ENCODE results near the gene PRR35.

PRR35 gene

DNA sequence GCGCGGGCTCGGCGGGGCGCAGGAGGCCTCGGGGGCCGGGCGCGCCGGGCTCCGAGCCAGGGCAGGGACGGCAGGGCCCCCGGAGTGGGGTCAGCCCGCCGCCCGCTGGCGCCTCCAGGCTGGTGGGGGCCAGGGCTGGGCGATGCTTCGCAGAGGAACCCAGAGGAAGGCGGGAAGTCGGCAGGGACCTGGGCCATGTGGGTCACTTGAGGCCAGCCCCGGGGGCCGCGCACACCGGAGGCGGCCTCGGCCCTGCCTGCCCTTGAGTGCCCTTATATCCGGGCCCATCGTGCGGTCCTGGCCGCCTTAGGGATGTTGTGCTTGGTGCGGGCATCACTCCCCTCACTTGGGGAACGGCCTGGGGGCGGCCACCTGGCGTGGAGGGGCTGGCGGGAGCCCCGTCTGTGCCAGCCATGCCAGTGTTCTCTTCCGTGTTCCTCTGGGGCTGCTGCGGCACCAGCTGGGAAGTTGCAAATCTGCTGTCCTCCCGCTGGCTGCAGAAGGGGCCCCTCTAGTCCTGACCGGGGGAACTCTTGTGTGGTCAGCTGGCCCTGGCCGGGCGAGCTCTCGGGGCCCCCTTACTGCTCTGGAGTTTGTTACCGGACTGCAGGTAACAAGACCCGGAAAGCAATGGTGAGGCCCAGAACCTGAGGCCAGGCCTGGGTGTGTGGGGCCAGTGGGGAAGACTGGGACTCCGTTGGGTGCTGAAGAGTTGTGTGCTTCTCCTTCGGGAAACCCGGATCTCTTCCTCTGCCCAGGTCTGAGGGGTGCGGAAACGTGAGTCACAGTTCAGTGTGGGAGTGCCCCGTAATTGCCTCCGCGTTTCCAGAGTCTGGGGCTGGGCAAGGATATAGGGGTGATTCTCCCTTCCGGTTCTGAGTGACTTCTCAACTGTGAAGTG, 31.8 kb upstream of the PRR35 start:
- peak; percentile 69 to 82 (median 78) for DNase-seq

- DNase-seq, result no peak
Observed at GRCh38 chr16:529012-529575, 31.1 kb upstream of the PRR35 start.

- DNase-seq, result no peak
Observed at GRCh38 chr16:530111-530817, 29.9 kb upstream of the PRR35 start.

DNA sequence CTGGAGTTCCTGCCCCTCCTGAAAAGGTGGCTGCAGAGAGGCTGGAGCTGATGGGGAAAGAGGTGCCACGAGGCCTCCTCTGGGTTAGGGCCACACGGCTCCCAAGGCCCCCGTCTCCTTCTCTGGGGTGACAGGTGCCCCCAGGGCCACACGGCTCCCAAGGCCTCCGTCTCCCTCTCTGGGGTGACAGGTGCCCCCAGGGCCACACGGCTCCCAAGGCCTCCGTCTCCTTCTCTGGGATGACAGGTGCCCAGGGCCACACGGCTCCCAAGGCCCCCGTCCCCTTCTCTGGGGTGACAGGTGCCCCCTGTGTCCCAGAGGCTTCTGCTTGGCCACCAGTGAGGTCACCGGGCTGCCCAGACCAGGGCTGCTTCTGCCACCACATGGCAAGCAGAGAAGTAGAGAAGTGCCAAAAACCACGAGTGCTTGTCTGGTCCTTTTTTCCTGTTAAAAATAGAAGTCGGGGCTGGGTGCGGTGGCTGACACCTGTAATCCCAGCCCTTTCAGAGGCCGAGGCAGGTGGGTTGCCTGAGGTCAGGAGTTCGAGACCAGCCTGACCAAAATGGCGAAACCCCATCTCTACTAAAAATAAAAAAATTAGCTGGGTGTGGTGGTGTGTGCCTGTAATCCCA, 28.6 kb upstream of the PRR35 start:
- DNase-seq, result no peak

GRCh38 chr16:533391-534123, 26.6 kb upstream of the PRR35 start:
- DNase-seq, result no peak

GRCh38 chr16:534135-534534, 26.1 kb upstream of the PRR35 start:
- no peak for DNase-seq

- no peak for DNase-seq
Observed at GRCh38 chr16:534856-535445, 25.2 kb upstream of the PRR35 start.

GRCh38 chr16:535446-536405, 24.5 kb upstream of the PRR35 start:
- DNase-seq, result peak in 1 of 4 experiments; percentile 21

DNA sequence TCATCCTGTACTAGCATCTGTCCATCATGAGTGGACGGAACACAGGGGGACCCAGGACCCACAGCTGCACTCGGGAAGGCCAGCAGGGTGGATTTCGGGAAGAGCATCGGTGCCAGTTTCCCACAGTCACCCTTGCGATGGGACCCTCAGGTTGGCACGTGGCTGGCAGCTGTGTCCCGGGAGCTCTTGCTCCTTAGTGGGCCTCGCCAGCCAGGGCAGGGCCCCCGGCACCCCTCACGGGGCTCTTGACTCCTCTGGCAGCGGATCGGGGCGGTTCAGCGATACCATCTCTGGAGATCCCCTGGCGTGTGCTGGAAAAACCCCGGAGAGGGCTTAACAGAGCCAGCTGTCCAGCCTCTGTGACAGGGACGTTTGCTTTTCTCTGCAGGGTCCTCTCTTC, 23.4 kb upstream of the PRR35 start:
- DNase-seq, result no peak

DNA sequence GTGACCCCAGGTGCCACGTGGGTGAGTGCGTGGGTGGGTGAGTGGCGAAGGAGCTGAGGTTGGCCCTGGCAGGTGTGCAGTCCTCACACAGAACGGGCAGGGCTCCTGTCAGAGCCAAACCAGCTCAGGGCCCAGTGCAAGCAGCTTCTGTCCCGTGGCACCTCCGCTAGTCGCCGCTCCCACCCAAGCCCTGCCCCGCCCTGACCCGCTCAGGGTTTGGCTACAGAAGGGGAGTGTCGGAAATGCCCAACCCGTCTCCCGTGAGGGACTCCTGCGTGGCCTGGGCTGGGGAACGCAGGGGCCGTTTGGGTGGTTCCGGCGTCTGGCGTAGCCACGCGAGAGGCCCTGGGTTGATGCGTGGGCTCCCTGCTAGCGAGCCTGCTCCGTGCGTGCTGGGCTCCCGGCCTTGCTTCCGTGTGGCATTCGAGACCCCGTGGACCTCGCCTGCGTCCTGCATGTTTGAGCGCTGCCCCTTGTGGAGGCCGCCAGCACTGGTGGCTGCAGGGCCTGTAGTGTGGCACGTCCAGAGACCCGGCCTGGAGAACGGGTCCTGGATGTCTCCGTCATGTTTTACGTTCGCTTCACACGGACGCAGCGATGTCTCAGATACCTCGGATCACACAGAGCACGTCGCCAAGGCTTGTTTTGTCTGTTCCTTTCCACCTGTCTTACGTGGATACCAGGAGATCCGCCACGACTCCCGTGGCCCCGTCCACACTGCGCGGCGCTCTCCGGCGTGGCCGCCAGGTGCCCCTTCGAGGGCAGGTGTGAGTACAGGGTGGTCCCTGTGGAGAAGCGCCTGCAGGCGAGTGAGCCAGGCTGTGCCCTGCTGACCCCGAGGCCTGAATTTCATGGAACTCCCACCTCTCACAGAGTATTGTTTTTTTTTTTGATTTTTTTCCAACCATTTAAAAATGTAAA, 22.5 kb upstream of the PRR35 start:
- DNase-seq, result no peak

- no peak for DNase-seq
Observed at GRCh38 chr16:539901-540530, 20.2 kb upstream of the PRR35 start.

DNA sequence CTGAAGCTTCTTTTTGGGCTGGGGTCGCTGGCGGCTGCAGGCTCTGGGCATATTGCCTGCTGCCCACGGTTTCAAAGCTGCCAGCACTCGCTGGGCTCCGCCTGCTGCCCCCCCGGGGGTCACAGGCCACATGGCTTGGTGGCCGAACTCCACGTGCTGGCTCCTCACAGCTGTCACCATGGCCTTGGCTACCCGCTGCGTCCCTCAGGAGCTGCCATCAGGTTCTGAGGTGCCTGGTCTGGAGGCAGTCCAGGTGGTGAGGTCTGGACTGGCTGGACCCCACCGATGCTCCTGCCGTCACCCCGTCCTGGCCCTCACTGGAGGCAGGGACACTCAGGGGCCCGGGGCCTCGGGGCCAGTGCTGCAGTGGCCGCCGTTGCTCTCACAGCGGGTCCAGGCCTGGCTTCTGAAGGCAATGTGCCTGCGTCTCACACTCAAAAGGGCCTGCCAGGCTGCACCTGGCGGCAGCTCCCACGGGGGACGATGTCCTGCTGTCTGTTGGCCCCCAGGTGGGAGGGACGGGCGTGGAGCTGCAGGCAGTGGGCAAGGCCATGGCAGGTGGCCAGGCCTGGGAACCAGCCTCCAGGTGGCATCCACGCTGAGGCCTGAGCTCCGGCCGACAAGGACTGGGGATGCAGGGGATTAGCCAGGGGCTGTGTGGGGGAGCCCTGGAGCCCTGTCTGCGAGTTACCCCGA, 19.4 kb upstream of the PRR35 start:
- no peak for DNase-seq

DNA sequence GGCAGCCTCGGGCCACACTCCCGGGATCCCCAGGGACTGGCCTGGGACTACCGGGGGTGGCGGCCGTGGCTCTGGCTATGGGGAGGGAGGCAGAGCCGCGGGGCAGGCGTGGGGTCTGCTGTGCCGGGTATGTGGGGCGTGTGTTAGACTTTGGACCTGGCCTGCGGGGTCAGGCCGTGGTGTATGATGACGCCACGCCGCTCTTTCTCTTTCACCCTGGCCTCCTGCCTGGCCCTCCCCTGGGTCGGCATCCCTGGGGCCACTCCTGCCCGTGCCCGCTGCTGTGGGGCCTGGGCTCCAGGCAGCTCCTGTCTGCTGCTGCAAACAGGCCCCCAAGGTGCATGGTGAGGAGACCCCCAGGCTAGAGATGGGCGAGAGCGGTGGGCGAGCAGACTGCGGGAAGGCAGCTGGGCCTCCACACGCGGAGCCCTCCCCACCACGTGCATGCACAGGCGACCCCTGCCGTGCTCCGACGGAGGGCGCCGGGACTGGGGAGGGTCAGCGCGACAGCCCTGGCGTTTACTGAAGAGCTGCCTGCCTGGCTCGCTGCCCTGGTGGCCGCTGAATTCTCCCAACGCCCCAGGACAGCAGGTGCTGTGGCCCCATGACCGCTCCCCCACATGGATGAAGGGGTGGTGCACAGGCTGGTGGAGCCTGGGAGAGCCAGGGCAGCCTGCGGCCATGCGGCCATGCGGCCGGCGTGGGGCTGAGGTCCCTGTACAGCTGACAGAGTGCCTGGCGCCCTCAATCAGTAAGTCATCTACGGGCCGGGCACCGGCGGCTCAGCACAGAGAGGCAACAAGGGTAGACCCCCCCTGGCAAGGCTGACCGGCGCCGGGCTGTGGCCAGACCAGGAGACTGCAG, 16.7 kb upstream of the PRR35 start:
- no peak for DNase-seq

- DNase-seq, result no peak
Observed at GRCh38 chr16:544517-544916, 15.7 kb upstream of the PRR35 start.

DNA sequence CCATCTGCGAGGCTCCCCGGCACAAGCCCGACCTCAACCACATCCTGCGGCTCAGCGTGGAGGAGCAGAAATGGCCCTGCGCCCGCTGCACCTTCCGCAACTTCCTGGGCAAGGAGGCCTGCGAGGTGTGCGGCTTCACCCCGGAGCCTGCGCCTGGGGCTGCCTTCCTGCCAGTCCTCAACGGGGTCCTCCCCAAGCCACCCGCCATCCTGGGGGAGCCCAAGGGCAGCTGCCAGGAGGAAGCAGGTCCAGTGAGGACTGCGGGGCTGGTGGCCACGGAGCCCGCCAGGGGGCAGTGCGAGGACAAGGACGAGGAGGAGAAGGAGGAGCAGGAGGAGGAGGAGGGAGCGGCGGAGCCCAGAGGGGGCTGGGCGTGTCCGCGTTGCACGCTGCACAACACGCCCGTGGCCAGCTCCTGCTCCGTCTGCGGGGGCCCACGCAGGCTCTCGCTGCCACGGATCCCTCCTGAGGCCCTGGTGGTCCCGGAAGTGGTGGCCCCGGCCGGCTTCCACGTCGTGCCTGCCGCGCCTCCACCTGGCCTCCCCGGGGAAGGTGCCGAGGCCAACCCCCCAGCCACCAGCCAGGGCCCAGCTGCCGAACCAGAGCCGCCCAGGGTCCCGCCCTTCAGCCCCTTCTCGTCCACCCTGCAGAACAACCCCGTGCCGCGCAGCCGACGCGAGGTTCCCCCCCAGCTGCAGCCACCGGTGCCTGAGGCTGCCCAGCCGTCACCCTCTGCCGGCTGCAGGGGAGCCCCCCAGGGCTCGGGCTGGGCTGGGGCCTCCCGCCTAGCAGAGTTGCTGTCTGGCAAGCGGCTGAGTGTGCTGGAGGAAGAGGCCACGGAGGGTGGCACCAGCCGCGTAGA, 13.1 kb upstream of the PRR35 start:
- DNase-seq, result peak; percentile 69 to 79 (median 73)

GRCh38 chr16:548586-548985, 11.6 kb upstream of the PRR35 start:
- no peak for DNase-seq
